Prostate gland (tissue), 2 donors: ENCODE data around the gene SIGLECL1.

Experiments
- POLR2A ChIP-seq: fragments of 450-650 bp; IDR thresholded peaks from one replicate; pipeline ENCODE4 v1.6.1; 2016; ENCODE audit warnings: antibody characterized with exemption, mild to moderate bottlenecking
- POLR2AphosphoS5 ChIP-seq: sonication (generic); formaldehyde crosslinking; IDR thresholded peaks from one replicate; pipeline ENCODE4 v1.6.1; 2017; ENCODE audit warnings: antibody characterized with exemption
- TF ChIP-seq, protein P1 (sequence below), 4 experiments: fragments of 200-600 bp in 2 of 4; fragments of 450-650 bp in 2 of 4; sonication (generic) in 2 of 4; IDR thresholded peaks; 1 replicate in 3 of 4; 2 replicates in 1 of 4; pipeline ENCODE4 v1.5.1; 2016 to 2019; ENCODE audit warnings: antibody characterized with exemption in 4 of 4, mild to moderate bottlenecking in 2 of 4, moderate library complexity in 2 of 4

GRCh38 chr19:51250786-51251467 is at the start of gene SIGLECL1:
- TF ChIP-seq, protein P1, sequence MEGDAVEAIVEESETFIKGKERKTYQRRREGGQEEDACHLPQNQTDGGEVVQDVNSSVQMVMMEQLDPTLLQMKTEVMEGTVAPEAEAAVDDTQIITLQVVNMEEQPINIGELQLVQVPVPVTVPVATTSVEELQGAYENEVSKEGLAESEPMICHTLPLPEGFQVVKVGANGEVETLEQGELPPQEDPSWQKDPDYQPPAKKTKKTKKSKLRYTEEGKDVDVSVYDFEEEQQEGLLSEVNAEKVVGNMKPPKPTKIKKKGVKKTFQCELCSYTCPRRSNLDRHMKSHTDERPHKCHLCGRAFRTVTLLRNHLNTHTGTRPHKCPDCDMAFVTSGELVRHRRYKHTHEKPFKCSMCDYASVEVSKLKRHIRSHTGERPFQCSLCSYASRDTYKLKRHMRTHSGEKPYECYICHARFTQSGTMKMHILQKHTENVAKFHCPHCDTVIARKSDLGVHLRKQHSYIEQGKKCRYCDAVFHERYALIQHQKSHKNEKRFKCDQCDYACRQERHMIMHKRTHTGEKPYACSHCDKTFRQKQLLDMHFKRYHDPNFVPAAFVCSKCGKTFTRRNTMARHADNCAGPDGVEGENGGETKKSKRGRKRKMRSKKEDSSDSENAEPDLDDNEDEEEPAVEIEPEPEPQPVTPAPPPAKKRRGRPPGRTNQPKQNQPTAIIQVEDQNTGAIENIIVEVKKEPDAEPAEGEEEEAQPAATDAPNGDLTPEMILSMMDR (IDR thresholded peaks at IDR 0.05), result no peak
- no peak for TF ChIP-seq POLR2A
- no peak for TF ChIP-seq POLR2AphosphoS5
